Fibroblast of mammary gland (primary cell): Measurements from ENCODE around the gene SSPN.
A peak's percentile ranks its signal among the peaks of the same experiment; 100 is the strongest.

Experiments
- DNase-seq: peaks from one replicate; pipeline ENCODE4 v3.0.0-alpha.2; 2010; ENCODE audit warnings: low read depth
- H3K4me3 ChIP-seq: 2 replicates; pipeline ENCODE4 v1.5.1; 2011; ENCODE audit warnings: low read depth, mild to moderate bottlenecking, low read length, moderate library complexity; ENCODE audit not compliant: control insufficient read depth
- CTCF ChIP-seq: conservative IDR thresholded peaks from 2 replicates; pipeline ENCODE4 v1.5.1; 2011; ENCODE audit warnings: low read depth, low read length, inconsistent platforms; ENCODE audit not compliant: control insufficient read depth, insufficient read depth

Gene SSPN

GRCh38 chr12:26297396-26298070, 102.2 kb downstream of the SSPN start:
- TF ChIP-seq CTCF: no peak
- DNase-seq: peak; percentile 95
- H3K4me3 ChIP-seq: no peak overlapping the region

DNA sequence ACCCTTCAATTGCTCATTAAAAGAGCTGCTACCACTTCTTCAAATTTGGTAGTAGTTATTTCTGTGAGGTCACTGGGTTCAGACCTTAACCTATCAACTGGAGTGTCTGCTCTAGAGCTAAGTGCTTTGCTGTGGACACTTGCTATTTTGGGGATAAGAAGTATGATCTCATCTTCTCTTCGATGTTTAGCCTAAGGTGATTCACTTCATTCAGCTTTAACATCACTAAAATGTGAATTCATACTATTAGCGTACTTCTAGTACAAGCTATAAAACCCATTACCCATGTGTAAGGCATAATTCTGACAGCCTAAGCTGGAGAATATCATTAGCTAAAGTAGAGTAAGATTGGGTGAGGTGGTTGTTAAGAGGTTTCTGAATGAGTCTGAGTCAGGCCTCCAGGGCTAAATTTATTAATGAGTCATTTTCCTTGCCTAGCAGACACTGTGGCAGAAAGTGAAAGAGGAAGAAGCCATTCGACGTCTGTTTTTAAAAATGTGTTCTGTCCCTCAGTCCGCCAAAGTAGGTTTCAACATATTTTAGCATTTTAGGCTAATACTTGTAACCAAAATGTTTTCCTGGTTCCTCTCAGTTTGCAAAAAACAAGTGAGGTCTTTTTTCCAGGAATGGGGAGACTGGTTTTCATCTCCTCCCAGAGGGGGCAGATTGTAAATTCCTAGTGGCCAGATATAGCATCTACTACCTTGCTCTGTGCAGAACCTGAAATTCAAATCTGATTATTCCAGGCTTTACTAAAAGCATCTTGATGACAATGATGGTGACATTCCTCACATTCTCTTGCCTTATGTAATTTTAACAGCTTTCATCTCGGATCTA, 103.6 kb downstream of the SSPN start:
- H3K4me3 ChIP-seq: peak overlapping the region; percentile 33
- TF ChIP-seq CTCF: peak; percentile 51
- peak; percentile 93 for DNase-seq

GRCh38 chr12:26299751-26300150, 104.4 kb downstream of the SSPN start:
- TF ChIP-seq CTCF: no peak
- DNase-seq: no peak
- H3K4me3 ChIP-seq: no peak overlapping the region
